Measurements from ENCODE around the gene GJD3.

Gene GJD3

DNA sequence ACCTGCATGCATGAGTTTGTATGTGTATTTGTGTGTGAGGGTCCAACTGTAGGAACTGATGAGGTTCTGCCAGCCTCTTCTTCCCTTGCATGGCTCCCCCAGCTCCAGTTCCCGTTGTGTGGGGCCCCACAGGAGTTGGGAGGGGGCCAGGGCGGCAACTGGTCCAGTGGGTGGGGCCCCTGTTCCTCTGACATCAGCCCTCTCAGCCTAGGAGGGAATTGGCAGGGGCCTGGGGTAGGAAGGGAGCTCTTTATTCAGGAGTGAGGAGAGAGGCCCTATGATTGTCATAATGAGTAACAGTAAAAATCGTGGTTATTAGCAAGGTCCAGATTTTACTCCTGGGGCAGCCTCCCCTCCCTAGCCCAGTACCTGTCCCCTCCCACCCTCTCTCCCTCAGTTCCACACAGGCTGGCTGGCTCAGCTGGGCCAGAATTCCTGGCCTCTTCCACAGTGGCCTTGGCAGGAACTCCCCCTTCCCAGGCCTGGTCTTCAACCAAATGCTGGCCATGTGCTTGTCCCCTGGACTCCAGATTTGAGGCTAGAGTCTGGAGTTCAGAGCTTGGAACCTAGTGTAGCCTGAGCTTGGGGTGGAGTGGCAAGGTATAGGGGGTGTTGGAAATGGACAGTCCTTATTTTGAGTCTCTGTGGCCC, 36.7 kb downstream of the GJD3 start:
- DNase-seq (ENCODE audit: low spot score in 2 of 2): no peak
- Mint-ChIP-seq H3K36me3 (peaks cover 82% of the 10 kb centered on the region), H3K4me3 (peak overlapping the region; percentile 90), H3K9me3 (no peaks in the 10 kb centered on the region), H3K27ac (peak overlapping the region; percentile 50), H3K4me1 (peaks cover 92% of the 10 kb centered on the region)
- ATAC-seq: no peak

- DNase-seq (ENCODE audit: low spot score in 2 of 2): no peak
- ATAC-seq: no peak
- Mint-ChIP-seq H3K36me3 (peaks cover 82% of the 10 kb centered on the region), H3K4me3 (peak overlapping the region; percentile 90), H3K27ac (peak overlapping the region; percentile 36), H3K9me3 (no peaks in the 10 kb centered on the region), H3K4me1 (peaks cover 92% of the 10 kb centered on the region)
Measured at GRCh38 chr17:40327244-40327729, 37.2 kb downstream of the GJD3 start.

GRCh38 chr17:40326832-40327199, 37.7 kb downstream of the GJD3 start:
- Mint-ChIP-seq H3K9me3 (no peaks in the 10 kb centered on the region), H3K36me3 (peaks cover 84% of the 10 kb centered on the region), H3K27ac (peak overlapping the region; percentile 100), H3K4me3 (peak overlapping the region; percentile 90), H3K4me1 (peaks cover 95% of the 10 kb centered on the region)
- ATAC-seq: no peak
- no peak for DNase-seq (ENCODE audit: low spot score in 2 of 2)

GRCh38 chr17:40326014-40326831, 38.3 kb downstream of the GJD3 start:
- peak in 1 of 2 donors; percentile 75 for DNase-seq (ENCODE audit: low spot score in 2 of 2)
- H3K9me3 Mint-ChIP-seq: no peaks in the 10 kb centered on the region
- peaks cover 84% of the 10 kb centered on the region for H3K36me3 Mint-ChIP-seq
- peak overlapping the region; percentile 100 for H3K27ac Mint-ChIP-seq
- H3K4me3 Mint-ChIP-seq: peak overlapping the region; percentile 90
- peak; percentile 48 for ATAC-seq
- H3K4me1 Mint-ChIP-seq: peaks cover 95% of the 10 kb centered on the region

DNA sequence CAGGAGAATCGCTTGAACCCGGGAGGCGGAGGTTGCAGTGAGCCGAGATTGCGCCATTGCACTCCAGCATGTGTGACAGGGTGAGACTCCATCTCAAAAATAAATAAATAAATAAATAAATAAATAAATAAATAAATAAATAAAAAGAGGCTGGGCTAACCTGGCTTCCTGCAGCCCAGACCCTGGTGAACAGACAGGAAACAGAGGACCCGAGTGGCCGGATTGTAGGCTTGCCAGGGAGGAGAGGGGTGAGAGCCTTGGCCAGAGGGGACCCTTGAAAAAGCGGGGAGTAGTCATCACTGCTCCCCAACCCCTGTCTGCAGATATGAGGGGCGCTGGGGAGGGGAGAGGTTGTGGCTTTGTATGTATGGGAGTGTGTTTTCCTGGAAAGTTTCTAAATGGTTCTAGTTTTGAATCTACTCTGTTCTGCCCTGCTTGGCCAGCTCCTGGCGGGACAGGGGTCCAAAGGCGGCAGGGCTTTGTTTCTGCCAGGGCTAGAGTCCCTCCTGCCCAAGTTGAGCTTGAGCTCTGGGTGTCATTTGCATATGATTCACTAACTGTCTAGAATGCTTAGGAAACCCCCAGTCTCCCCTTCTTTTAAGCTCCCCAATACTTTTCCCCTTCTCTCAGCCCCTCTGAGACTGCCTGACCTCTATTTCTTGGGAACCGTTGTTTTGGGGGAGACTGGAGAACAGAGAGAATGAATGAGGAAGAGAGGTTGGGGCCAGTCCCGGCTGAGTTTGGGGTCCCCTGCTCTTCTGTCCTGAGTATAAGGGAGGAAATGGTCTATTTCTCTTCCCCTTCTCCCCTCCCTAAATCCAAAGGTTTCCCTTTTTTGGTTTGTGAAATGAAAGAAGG, 39.2 kb downstream of the GJD3 start:
- H3K27ac Mint-ChIP-seq: peak overlapping the region; percentile 100
- ATAC-seq (no peak), DNase-seq (ENCODE audit: low spot score in 2 of 2) (peak in 1 of 2 donors; percentile 76)
- peaks cover 95% of the 10 kb centered on the region for H3K4me1 Mint-ChIP-seq
- H3K9me3 Mint-ChIP-seq: no peaks in the 10 kb centered on the region
- peak overlapping the region; percentile 90 for H3K4me3 Mint-ChIP-seq
- H3K36me3 Mint-ChIP-seq: peaks cover 84% of the 10 kb centered on the region

GRCh38 chr17:40323391-40324381, 40.9 kb downstream of the GJD3 start:
- peaks cover 89% of the 10 kb centered on the region for H3K36me3 Mint-ChIP-seq
- DNase-seq (ENCODE audit: low spot score in 2 of 2) (peak in 1 of 2 donors; percentile 84), ATAC-seq (peak; percentile 25)
- peaks cover 95% of the 10 kb centered on the region for H3K4me1 Mint-ChIP-seq
- no peaks in the 10 kb centered on the region for H3K9me3 Mint-ChIP-seq
- peak overlapping the region; percentile 100 for H3K27ac Mint-ChIP-seq
- peak overlapping the region; percentile 90 for H3K4me3 Mint-ChIP-seq

- ATAC-seq (peak; percentile 64), DNase-seq (ENCODE audit: low spot score in 2 of 2) (peak; percentile 78 to 97)
- H3K9me3 Mint-ChIP-seq: no peaks in the 10 kb centered on the region
- peaks cover 88% of the 10 kb centered on the region for H3K36me3 Mint-ChIP-seq
- H3K27ac Mint-ChIP-seq: peak overlapping the region; percentile 100
- H3K4me1 Mint-ChIP-seq: peaks cover 92% of the 10 kb centered on the region
- H3K4me3 Mint-ChIP-seq: peak overlapping the region; percentile 90
Measured at GRCh38 chr17:40322358-40323315, 41.9 kb downstream of the GJD3 start.

GRCh38 chr17:40321961-40322357, 42.6 kb downstream of the GJD3 start:
- Mint-ChIP-seq H3K27ac (peak overlapping the region; percentile 100), H3K4me3 (peak overlapping the region; percentile 90), H3K9me3 (no peaks in the 10 kb centered on the region), H3K4me1 (peaks cover 92% of the 10 kb centered on the region), H3K36me3 (peaks cover 86% of the 10 kb centered on the region)
- no peak for ATAC-seq
- DNase-seq (ENCODE audit: low spot score in 2 of 2): no peak

DNA sequence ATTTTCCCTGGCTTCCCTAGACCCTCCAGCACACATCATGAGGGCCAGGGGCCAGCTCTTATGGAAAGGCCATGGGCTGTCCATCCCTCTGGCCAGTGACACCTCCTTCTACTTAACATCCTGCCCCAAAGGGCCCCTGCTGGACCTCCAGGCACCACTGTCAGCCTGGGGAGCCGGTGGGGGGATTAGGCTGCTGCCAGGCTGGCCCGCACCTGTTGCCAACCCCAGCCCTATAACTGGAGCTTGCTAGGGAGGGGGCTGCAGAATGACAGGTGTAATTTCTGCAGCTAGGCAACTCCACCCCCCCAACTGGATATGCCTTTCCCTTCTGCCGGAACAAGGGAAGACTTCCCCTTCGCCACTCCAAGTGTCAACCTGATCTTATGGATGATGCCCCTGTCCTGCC, 43.0 kb downstream of the GJD3 start:
- DNase-seq (ENCODE audit: low spot score in 2 of 2) (peak in 1 of 2 donors; percentile 67), ATAC-seq (no peak)
- Mint-ChIP-seq H3K4me3 (peak overlapping the region; percentile 90), H3K36me3 (peaks cover 84% of the 10 kb centered on the region), H3K4me1 (peaks cover 89% of the 10 kb centered on the region), H3K27ac (peak overlapping the region; percentile 100), H3K9me3 (no peaks in the 10 kb centered on the region)

DNA sequence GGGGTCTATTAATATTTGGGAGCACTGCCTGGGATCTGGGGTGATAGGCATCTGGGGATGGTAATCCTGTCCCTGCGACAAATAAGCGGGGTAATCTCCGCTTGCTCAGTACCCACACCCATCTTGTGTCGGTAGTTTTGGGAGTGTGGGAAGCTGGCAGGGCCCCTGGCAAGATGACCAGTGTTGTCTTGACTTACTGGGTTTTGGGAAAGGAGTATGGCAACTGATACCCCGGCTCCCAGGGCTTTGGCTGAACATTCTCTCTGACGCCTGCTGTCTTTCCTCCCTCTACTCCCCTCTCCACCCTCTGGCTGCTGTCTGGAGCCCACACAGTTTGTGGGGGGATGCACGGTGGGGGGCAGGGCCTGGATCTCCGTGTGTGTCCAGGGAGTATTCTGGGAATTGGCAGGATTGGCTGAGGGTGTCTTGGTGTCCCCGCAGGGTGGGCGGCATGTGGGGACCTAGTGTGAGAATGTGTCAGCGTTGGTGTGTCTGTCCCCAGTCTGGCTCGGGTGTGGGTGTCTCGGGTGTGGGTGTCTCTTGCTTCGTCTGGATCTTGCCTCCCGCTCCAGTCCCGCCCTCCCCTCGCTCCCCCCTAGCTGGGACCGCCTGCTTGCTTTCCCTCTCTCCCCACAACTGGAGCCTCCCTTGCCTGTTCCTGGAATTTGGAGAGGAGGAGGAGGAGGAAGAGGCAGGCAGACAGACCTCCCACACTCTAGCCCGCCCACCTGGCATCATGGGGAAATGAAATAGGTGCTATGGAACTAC, 43.6 kb downstream of the GJD3 start:
- DNase-seq (ENCODE audit: low spot score in 2 of 2): peak in 1 of 2 donors; percentile 64
- peak overlapping the region; percentile 100 for H3K27ac Mint-ChIP-seq
- H3K9me3 Mint-ChIP-seq: no peaks in the 10 kb centered on the region
- H3K4me1 Mint-ChIP-seq: peaks cover 83% of the 10 kb centered on the region
- no peak for ATAC-seq
- H3K4me3 Mint-ChIP-seq: peak overlapping the region; percentile 90
- peaks cover 78% of the 10 kb centered on the region for H3K36me3 Mint-ChIP-seq

- DNase-seq (ENCODE audit: low spot score in 2 of 2) (peak; percentile 56 to 83), ATAC-seq (no peak)
- Mint-ChIP-seq H3K9me3 (no peaks in the 10 kb centered on the region), H3K27ac (peak overlapping the region; percentile 100), H3K36me3 (peaks cover 70% of the 10 kb centered on the region), H3K4me3 (peak overlapping the region; percentile 90), H3K4me1 (peaks cover 74% of the 10 kb centered on the region)
Measured at GRCh38 chr17:40319651-40320540, 44.6 kb downstream of the GJD3 start.

- Mint-ChIP-seq H3K4me1 (peaks cover 66% of the 10 kb centered on the region), H3K27ac (peak overlapping the region; percentile 100), H3K36me3 (peaks cover 68% of the 10 kb centered on the region), H3K4me3 (peak overlapping the region; percentile 90), H3K9me3 (no peaks in the 10 kb centered on the region)
- no peak for ATAC-seq
- DNase-seq (ENCODE audit: low spot score in 2 of 2): peak in 1 of 2 donors; percentile 65
Measured at GRCh38 chr17:40318830-40319391, 45.6 kb downstream of the GJD3 start.
